Right ventricle myocardium superior (tissue), 1 donor: Measurements from ENCODE around the gene DYSF. TPM values are rescaled to one million over a fixed set of nuclear protein-coding genes. Genes with fewer than 3 reads are reported as not detected.
"Not testable (repeated sequence)": the region's sequence is repeated elsewhere in the genome, so short reads cannot be mapped to it uniquely, and the experiment has no call there.

Experiments used
- ATAC-seq: fragments of 200-7000 bp; cut with Tn5 transposase; one replicate; pipeline ENCODE4 v1.9.1; 2020; ENCODE audit warnings: mild to moderate bottlenecking; ENCODE audit not compliant: poor library complexity
- DNase-seq: peaks from one replicate; pipeline ENCODE4 v3.0.0-alpha.2; 2020
- intact Hi-C: fragments of 100-400 bp; cut with DNase I; formaldehyde crosslinking; loops from one replicate; pipeline ENCODE4 v1.11.2; 2022
- total RNA-seq: library from RNA; stranded (reverse); fragmentation: NEBNext Ultra II Directional; extraction: Animal tissue kit (Norgen Biotek cat#: 25700); gene quantifications from one replicate; pipeline ENCODE4 v1.2.1, GENCODE V29; 2021
- donor health status: DM: no; HTN: yes; CAD: no; lungs with severe emphysema.

Gene DYSF
- total RNA-seq, 1 donor from 2014 or later, result 45.8 TPM

DNA sequence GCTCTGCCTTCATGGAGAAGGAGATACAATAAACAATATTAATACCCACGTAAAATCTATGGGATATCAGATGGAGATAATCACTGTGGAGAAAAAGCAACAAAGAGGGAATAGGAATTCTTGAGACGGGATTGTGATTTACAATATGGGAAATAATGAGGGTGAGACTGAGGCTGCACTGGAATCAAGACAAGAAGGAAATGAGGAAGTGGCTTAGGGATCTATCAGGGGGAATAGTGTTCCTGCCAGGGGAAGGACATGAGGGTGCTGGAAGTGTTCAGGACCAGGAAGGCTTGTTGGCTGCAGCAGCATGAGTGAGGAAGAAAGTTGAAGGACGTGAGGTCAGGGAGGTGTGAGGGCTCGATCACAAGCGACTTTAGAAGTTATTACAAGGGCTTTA is 182.4 kb downstream of the DYSF start:
- ATAC-seq (no peak), DNase-seq (no peak)
- intact Hi-C loops, result no loop called here

DNA sequence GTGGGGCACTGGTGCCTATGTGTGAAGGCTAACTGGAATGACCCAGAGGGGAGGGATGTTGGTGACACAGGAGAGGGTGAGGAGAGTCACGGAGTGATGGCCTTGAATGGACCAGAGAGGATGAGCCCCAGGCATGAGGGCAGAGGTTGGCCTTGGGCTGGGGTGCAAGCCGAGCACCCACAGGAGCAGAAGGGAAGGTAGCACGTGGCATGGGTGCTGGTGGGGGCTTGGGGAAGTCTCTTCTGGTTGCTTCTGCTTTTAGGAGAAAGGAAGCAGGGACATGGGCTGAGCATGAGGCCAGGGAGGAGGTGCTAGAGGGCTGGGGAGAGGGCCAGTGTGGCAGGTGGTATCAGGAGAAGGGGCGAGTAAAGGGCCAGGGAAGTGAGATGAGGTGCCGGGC is 183.8 kb downstream of the DYSF start:
- no peak for DNase-seq
- intact Hi-C loops, result no loop called here
- peak; percentile 25 for ATAC-seq

DNA sequence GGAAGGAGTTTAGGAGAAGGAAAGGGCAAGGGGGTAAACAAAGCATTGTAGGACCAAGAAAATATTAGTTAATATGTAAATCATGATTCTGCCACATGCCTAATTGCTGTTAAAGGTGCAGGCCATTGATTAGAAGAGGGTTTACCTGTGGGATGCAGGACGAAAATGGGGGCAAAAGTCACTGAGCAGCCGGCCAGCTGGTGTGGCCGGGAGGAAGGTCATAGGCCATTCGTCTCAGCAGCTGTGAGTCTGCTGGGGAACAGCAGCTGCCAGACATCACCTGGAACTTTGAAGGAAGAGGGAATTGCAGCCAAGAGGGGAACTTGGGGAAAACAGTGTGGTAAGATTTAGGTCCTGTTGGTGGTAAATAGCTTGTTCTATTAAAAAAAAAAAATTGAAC is 184.4 kb downstream of the DYSF start:
- DNase-seq, result no peak
- no peak for ATAC-seq
- intact Hi-C loops, result no loop called here

- intact Hi-C loops, result no loop called here
- DNase-seq (no peak), ATAC-seq (no peak)
Observed at GRCh38 chr2:71639735-71640134, 186.4 kb downstream of the DYSF start.

- DNase-seq (no peak), ATAC-seq (no peak)
- intact Hi-C loops, result no loop called here
Observed at GRCh38 chr2:71640489-71640888, 187.1 kb downstream of the DYSF start.

GRCh38 chr2:71643674-71644357 is 190.5 kb downstream of the DYSF start:
- no peak for DNase-seq
- intact Hi-C loops, result no loop called here
- ATAC-seq, result no peak

GRCh38 chr2:71646028-71646427 is 192.7 kb downstream of the DYSF start:
- ATAC-seq (peak; percentile 97), DNase-seq (peak; percentile 67)
- intact Hi-C loops, result no loop called here

DNA sequence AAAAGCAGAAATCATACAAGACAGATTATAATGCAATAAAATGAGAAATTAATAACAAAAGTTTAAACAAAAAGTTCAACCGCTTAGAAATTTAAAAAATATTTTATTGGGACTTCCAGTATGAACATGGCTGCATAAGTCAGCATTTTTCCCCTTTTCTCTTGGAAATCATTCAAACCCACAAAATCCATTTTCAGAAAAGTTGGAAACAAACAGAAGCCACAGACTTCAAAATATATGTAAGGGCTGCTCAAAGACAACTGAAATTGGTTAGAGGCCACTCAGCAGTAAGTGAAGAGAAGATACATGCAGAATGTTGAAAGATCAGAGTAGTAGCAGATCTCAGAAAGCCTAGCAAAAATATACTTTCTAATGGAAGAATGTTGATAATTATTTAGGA is 194.0 kb downstream of the DYSF start:
- ATAC-seq (no peak), DNase-seq (no peak)
- intact Hi-C loops, result no loop called here

DNA sequence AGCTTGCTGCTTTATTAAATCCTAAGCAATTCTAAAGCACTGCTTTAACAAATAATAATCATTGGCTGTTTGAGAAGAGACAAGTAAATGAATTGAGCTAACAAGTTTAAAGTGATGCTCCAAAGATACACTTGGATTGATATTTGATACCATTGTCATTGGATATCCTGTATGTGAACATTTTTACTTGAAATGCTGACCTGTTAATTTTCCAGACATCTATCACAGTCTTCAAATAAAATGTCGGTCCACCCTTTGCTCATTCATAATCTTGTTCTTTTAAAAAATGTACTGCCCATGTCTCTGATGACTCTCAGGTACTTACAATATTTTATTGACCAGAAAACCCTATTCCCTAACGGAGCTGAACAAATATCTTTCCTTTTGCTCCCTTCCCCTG is 202.1 kb downstream of the DYSF start:
- no peak for ATAC-seq
- intact Hi-C loops, result no loop called here
- DNase-seq, result no peak

DNA sequence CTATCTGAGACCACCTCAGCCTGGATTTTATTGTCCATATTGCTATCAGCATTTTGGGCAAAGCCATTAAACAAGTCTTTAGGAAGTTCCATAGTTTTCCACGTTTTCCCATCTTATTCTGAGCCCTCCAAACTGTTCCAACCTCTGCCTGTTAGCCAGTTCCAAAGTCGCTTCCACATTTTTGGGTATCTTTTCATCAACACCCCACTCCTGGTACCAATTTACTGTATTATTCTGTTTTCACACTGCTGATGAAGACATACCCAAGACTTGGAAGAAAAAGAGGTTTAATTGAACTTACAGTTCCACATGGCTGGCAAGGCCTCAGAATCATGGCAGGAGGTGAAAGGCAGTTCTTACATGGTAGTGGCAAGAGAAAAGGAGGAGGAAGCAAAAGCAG is 204.9 kb downstream of the DYSF start:
- DNase-seq, ATAC-seq, intact Hi-C loops: not testable (repeated sequence)

- DNase-seq (no peak), ATAC-seq (no peak)
- intact Hi-C loops, result no loop called here
Observed at GRCh38 chr2:71658771-71659170, 205.4 kb downstream of the DYSF start.

DNA sequence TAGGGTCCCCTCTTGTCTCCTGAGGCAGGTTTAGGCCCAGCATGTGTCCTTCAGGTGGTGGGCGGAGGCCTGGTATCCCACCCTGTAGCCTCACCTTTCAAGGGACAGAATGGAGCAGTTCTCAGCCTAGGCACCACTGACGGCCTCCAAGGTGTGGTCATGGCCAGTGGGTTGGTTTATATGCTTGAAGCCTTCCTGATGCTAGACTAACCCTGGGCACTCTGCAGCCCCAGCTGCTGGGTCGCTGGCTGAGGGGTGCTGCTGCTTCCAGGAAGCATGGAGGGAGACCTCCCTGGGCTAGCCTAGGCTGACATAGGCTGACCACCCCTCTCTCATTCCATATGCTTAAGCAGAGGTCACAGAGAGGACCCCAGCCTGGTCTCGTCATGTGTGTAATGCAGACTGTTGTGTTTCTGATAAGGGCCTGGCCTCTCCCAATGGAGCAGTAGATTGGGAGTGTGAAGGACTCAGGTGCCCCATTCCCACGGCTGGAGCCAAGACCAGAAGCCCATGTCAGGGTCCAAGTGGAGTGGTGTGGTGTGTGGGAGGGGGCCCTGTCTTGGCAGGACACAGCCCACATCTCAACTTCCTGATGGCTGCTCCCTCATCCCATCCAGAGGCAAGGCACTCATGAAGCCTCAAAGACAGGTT is 206.6 kb downstream of the DYSF start:
- intact Hi-C loops, result no loop called here
- DNase-seq, result no peak
- ATAC-seq, result no peak

DNA sequence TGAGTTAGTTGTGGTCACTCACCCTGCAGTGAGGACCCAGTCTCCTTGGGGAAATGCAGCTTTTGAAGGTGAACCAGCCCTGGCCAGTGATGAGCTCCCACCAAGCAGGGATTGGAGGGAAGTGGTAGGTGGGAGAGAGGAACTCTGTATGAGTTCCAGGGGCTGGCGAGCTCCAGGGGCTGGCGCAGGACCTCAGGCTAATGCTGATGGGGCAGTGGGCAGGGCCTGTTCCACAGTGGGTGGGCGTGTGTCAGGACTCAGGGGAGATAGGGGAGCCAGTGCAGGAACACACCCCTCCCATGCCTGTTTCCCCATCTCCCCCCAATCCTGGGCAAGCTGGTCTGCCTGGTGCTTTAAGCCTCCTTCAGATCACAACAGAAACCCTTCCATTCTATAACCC is 208.4 kb downstream of the DYSF start:
- no peak for DNase-seq
- intact Hi-C loops, result no loop called here
- ATAC-seq, result no peak

GRCh38 chr2:71662665-71663394 is 209.5 kb downstream of the DYSF start:
- ATAC-seq, result no peak
- intact Hi-C loops, result no loop called here
- no peak for DNase-seq

DNA sequence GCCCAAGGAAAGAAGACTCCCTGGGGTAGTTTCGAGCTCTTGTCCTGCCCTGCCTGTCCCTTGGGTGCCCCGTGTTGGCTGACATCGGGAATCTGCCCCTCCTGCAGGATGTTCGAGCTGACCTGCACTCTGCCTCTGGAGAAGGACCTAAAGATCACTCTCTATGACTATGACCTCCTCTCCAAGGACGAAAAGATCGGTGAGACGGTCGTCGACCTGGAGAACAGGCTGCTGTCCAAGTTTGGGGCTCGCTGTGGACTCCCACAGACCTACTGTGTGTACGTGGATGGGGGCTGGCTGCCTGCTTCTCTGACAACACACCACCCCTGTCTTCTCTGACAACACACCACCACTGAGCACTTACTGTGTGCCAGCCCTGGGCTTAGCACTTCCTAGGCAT is 210.8 kb downstream of the DYSF start:
- intact Hi-C loops, result no loop called here
- no peak for ATAC-seq
- DNase-seq, result no peak

DNA sequence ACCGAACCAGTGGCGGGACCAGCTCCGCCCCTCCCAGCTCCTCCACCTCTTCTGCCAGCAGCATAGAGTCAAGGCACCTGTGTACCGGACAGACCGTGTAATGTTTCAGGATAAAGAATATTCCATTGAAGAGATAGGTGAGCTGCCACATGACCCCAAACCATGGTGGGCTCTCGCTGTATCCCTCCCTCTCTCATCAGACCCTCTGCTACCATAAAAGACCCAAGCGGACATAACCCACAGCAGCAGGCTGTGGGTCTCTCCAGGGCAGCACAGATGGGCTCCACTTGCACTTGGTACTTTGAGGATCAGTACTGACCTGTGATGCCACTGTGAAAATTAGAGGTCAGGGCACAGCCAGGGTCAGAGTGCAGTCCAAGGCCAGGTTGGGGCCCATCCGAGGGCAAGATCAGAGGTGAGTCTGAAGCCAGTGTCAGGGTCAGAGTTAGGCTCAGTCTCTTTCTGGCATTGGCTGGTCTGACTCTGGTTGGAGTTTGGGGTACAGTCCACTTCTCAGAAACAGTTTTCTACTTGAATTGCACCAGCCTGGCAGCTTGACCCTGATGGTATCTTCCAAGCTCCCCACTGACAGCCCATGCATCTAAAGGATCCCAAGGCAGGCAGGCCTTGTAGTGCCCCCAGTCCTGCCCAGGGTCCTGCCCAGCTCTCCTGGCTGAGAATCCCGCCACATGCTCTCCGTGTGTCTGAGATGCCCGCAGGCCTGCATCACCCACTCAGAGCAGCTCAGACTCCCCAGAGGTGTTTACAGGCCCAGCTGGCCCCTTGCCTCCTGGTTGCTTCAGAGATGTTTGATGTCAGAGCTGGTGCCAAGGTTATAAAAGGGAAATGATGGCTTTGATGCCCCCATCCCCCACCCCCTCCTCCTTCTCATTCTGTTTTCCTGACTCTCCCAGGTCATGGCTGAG is 212.1 kb downstream of the DYSF start:
- ATAC-seq (no peak), DNase-seq (no peak)
- intact Hi-C loops, result no loop called here

DNA sequence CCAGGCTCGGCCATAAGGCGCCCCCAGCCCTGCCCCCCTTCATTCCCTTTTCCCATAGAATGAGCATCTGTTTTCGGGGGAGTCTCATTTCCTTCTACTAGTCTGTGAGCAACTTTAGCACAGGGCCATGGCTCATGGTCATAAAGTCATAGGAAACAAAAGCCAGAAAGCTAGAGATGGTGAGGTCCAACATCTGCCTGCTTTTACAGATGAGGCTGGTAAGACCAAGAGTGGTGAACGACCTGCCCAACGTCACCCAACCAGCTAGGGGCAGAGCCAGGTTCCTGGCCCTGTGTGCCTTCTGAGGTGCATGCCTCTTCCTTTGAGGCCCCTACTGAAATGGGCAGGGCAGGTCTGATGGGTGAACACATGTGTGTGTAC is 212.7 kb downstream of the DYSF start:
- intact Hi-C loops, result no loop called here
- no peak for ATAC-seq
- DNase-seq, result no peak

- intact Hi-C loops, result no loop called here
- DNase-seq (no peak), ATAC-seq (no peak)
Observed at GRCh38 chr2:71667256-71668182, 214.2 kb downstream of the DYSF start.
